GM20000 (cell line): ENCODE measurements around the gene HELZ.
"Not testable (repeated sequence)": the region's sequence is repeated elsewhere in the genome, so short reads cannot be mapped to it uniquely, and the experiment has no call there.

Source experiments
- DNase-seq: peaks from one replicate; pipeline ENCODE4 v3.0.0; 2012; ENCODE audit warnings: low spot score
- CTCF ChIP-seq: IDR thresholded peaks from 2 replicates; pipeline ENCODE4 v1.5.1; 2012; ENCODE audit warnings: mild to moderate bottlenecking, control low read depth; ENCODE audit errors: extremely low read depth, missing control alignments

The HELZ gene

GRCh38 chr17:67130768-67131167, 114.2 kb downstream of the HELZ start:
- no peak for TF ChIP-seq CTCF
- no peak for DNase-seq

- no peak for DNase-seq
- no peak for TF ChIP-seq CTCF
Observed at GRCh38 chr17:67129283-67129682, 115.7 kb downstream of the HELZ start.

GRCh38 chr17:67128700-67129099, 116.3 kb downstream of the HELZ start:
- no peak for TF ChIP-seq CTCF
- DNase-seq, result no peak

- DNase-seq, result no peak
- no peak for TF ChIP-seq CTCF
Observed at GRCh38 chr17:67127925-67128324, 117.1 kb downstream of the HELZ start.

GRCh38 chr17:67126983-67127382, 118.0 kb downstream of the HELZ start:
- no peak for TF ChIP-seq CTCF
- no peak for DNase-seq

- not testable (repeated sequence) for DNase-seq
Observed at GRCh38 chr17:67126543-67126942, 118.5 kb downstream of the HELZ start.

- DNase-seq, result no peak
- no peak for TF ChIP-seq CTCF
Observed at GRCh38 chr17:67125924-67126323, 119.1 kb downstream of the HELZ start.

GRCh38 chr17:67125417-67125816, 119.6 kb downstream of the HELZ start:
- TF ChIP-seq CTCF, result no peak
- no peak for DNase-seq
